Activated CD4-positive, alpha-beta memory T cell treated with anti-CD3 and anti-CD28 coated beads for 36 hours (primary cell): ENCODE results near the gene CAND2. TPM values are rescaled to one million over a fixed set of nuclear protein-coding genes. Genes with fewer than 3 reads are reported as not detected.
"Not testable (repeated sequence)": the region's sequence is repeated elsewhere in the genome, so short reads cannot be mapped to it uniquely, and the experiment has no call there.

Source experiments
- CTCF ChIA-PET: fragments of 350-600 bp; sonication (Branson Sonifier 250); formaldehyde crosslinking; loops from one replicate; lab custom pipeline; 2021; ENCODE audit warnings: antibody characterized with exemption, inconsistent platforms; lab: Charles Lee
- POLR2A ChIA-PET: fragments of 350-600 bp; sonication (Branson Sonifier 250); formaldehyde crosslinking; loops from one replicate; lab custom pipeline; 2021; ENCODE audit warnings: antibody characterized with exemption; lab: Charles Lee
- DNase-seq: peaks from one replicate; pipeline ENCODE4 v3.0.0-alpha.2; 2020
- H3K27ac Mint-ChIP-seq: one replicate; pipeline ENCODE4 v1.8.0; 2021; ENCODE audit warnings: mixed read lengths
- H3K27me3 Mint-ChIP-seq: one replicate; pipeline ENCODE4 v1.8.0; 2021; ENCODE audit warnings: mixed read lengths
- H3K36me3 Mint-ChIP-seq: one replicate; pipeline ENCODE4 v1.8.0; 2021; ENCODE audit warnings: mixed read lengths
- H3K4me1 Mint-ChIP-seq: one replicate; pipeline ENCODE4 v1.8.0; 2021; ENCODE audit warnings: low read depth, mixed read lengths
- H3K4me3 Mint-ChIP-seq: one replicate; pipeline ENCODE4 v1.8.0; 2021; ENCODE audit warnings: mild to moderate bottlenecking, mixed read lengths
- H3K9me3 Mint-ChIP-seq: one replicate; pipeline ENCODE4 v1.8.0; 2021; ENCODE audit warnings: mixed read lengths
- intact Hi-C: fragments of 100-400 bp; cut with micrococcal nuclease; formaldehyde crosslinking; loops from one replicate; pipeline ENCODE4 v1.15.1; 2023
- total RNA-seq, 2 experiments: library from RNA; stranded (reverse); gene quantifications; one replicate each; pipeline ENCODE4 v1.2.3, GENCODE V29; 2021

The CAND2 gene
- total RNA-seq, 2 experiments from 2014 or later: 1.2 to 1.6 TPM

DNA sequence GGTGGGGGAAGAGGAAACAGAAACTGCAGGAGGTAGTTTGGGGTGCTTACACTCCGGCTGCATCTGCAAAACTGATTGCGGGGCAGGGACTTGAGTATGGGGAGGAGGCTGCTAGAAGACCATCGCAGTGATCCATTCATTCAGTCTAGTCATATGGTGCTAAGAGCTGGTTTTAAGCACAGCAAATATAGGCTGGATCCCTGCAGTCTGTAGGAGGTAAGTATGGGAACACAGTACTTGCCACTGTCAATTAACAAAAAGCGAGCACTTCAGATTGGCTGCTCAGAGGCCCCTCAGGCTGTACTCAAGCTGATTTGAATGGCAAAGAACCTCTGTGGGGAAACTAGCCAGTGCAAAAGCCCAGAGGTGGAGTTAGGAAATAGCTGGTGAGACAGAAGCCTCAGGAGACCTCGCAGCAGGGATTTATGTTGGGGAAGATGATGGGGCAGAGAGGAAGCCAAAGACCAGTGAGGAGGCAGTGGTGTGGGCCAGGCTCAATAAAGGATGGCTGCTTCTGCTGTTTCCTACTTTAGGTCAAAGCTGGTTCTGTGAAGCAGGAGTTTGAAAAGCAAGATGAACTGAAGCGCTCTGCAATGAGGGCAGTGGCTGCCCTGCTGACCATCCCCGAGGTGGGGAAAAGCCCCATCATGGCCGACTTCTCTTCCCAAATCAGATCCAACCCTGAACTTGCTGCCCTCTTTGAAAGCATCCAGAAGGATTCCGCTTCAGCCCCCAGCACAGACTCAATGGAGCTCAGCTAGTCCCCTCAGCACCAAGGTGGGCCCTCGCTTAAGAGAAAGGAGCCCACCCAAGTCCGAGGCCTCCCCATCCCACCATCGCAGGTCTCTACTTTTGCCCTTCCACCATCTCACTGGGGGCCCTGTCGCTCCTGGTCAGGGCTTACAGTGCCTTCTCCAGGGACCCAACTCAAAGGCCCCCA, 37.0 kb downstream of the CAND2 start:
- H3K9me3 Mint-ChIP-seq: no peaks in the 10 kb centered on the region
- H3K27ac Mint-ChIP-seq: no peak overlapping the region
- DNase-seq: no peak
- CTCF ChIA-PET: interaction anchor here (0.6 to 2.8 kb wide), 5 partner anchors 8 to 255 kb away, joined by 3 to 14 read pairs (median 4); partner anchors contain the start of gene RPL32
- intact Hi-C loops: no loop called here
- H3K36me3 Mint-ChIP-seq: peaks cover 58% of the 10 kb centered on the region
- POLR2A ChIA-PET: interaction anchor here (1.2 to 2.6 kb wide), 4 partner anchors 8 to 116 kb away, joined by 3 to 13 read pairs (median 6); partner anchors contain the start of gene RPL32
- H3K4me1 Mint-ChIP-seq: peaks cover 23% of the 10 kb centered on the region
- no peak overlapping the region for H3K4me3 Mint-ChIP-seq
- no peaks in the 10 kb centered on the region for H3K27me3 Mint-ChIP-seq

DNA sequence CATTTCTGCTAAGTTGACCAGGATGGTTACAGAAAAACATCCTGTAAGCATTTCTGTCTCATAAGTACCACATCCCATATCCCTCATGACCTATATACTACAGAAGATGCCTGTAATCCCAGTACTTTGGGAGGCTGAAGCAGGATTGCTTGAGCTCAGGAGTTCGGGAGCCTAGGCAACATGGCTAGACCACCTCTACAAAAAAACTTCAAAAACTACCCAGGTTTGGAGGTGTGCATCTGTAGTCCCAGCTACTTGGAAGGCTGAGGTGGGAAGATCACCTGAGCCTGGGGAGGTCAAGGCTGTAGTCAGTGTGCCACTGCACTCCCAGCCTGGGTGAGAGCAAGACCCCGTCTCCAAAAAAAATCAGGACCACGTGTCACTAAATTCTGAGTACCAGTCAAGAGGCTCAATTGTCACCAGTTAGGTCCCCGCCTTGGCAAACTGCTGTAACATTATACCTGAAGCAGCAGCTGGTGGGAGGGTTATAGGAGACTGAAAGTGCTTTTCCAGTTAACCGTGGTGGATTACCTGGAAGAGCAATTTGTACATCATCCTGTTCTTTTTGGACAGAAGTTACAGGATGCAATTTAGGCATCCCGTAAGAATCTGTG, 38.7 kb downstream of the CAND2 start:
- intact Hi-C loops: no loop called here
- ChIA-PET CTCF (interaction anchor here (3.2 kb wide), 1 partner anchor 25 kb away, joined by 13 read pairs; no protein-coding TSS in a partner anchor), POLR2A (interaction anchor here (1.3 kb wide), 1 partner anchor 39 kb away, joined by 3 read pairs; the partner anchor contains the start of gene CAND2)
- H3K4me1 Mint-ChIP-seq: peaks cover 40% of the 10 kb centered on the region
- H3K27me3 Mint-ChIP-seq: no peaks in the 10 kb centered on the region
- H3K36me3 Mint-ChIP-seq: peaks cover 75% of the 10 kb centered on the region
- H3K4me3 Mint-ChIP-seq: no peak overlapping the region
- no peak overlapping the region for H3K27ac Mint-ChIP-seq
- H3K9me3 Mint-ChIP-seq: no peaks in the 10 kb centered on the region
- no peak for DNase-seq

DNA sequence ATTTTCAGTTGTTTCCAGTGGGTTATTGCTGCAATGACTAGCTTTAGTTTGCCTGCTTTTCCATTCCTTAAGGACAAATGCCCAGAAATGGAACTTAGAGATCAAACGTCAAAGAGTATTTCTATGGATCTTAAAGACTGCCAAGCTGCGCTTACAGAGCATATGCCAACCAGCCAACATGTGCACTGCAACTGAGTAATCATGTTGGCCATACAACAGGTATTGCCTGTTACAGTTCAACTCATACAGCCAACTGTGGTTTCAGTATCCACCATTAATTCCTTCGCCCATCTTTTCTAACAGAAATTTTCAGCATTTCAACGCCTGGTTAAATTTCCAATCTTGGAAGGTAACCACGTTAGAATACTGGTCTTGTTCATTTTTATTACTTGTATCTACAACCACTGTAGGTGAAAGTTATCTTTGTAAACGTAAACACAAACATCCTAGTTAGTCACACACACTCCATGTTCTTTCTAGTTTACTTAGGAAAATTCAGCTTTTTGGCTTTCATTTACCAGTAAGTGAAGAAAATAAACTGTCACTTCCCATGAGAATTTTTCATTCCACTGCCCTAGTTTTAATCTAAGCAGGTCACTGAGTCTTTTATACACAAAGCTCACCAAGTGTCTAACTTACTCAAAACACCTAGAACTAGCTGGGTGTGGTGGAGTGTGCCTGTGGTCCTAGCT, 41.0 kb downstream of the CAND2 start:
- Mint-ChIP-seq H3K4me1 (peaks cover 45% of the 10 kb centered on the region), H3K27ac (peak overlapping the region; percentile 47), H3K9me3 (no peaks in the 10 kb centered on the region), H3K27me3 (no peaks in the 10 kb centered on the region), H3K4me3 (peak overlapping the region; percentile 93), H3K36me3 (peaks cover 83% of the 10 kb centered on the region)
- ChIA-PET CTCF (interaction anchor here (0.9 to 3.2 kb wide), 3 partner anchors 27 to 50 kb away, joined by 3 to 13 read pairs (median 4); no protein-coding TSS in a partner anchor), POLR2A (interaction anchor here (0.9 kb wide), 1 partner anchor 27 kb away, joined by 4 read pairs; no protein-coding TSS in a partner anchor)
- DNase-seq: no peak
- intact Hi-C loops: no loop called here

DNA sequence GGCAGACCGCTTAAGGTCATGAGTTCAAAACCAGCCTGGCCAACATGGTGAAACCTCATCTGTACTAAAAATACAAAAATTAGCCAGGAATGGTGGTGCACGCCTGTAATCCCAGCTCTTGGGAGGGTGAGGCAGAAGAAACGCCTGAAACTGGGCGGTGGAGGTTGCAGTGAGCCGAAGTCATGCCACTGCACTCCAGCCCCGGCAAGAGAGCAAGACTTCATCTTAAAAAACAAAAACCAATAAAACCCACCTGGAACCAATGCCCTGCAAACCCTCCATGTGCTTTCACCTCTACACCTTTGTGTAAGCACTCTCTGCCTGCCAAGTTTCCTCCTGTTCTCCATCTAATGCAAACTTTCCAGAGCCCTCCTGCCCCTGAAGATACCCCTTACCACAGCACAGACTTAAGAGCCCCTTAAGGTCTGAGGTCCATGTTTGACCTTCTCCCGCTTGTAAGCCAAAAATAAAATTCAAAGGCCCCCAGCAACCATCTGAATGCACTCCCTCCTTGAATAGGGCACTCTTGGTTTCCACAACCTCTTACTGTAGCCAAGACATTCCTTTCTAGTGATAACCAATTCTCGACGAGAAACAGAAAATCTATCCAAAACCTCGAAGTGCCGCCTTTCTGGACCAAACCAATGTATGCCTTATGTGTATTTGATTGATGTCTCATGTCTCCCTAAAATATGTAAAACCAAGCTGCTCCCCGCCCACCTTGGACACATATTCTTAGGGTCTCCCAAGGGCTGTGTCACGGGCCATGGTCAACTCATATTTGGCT, 41.9 kb downstream of the CAND2 start:
- H3K36me3 Mint-ChIP-seq: peaks cover 77% of the 10 kb centered on the region
- DNase-seq: no peak
- CTCF ChIA-PET: interaction anchor here (0.9 to 3.2 kb wide), 3 partner anchors 28 to 51 kb away, joined by 3 to 13 read pairs (median 4); no protein-coding TSS in a partner anchor
- peak overlapping the region; percentile 98 for H3K27ac Mint-ChIP-seq
- POLR2A ChIA-PET: interaction anchor here (0.9 kb wide), 1 partner anchor 28 kb away, joined by 4 read pairs; no protein-coding TSS in a partner anchor
- peak overlapping the region; percentile 93 for H3K4me3 Mint-ChIP-seq
- H3K9me3 Mint-ChIP-seq: no peaks in the 10 kb centered on the region
- no peaks in the 10 kb centered on the region for H3K27me3 Mint-ChIP-seq
- peaks cover 45% of the 10 kb centered on the region for H3K4me1 Mint-ChIP-seq
- intact Hi-C loops: no loop called here

DNA sequence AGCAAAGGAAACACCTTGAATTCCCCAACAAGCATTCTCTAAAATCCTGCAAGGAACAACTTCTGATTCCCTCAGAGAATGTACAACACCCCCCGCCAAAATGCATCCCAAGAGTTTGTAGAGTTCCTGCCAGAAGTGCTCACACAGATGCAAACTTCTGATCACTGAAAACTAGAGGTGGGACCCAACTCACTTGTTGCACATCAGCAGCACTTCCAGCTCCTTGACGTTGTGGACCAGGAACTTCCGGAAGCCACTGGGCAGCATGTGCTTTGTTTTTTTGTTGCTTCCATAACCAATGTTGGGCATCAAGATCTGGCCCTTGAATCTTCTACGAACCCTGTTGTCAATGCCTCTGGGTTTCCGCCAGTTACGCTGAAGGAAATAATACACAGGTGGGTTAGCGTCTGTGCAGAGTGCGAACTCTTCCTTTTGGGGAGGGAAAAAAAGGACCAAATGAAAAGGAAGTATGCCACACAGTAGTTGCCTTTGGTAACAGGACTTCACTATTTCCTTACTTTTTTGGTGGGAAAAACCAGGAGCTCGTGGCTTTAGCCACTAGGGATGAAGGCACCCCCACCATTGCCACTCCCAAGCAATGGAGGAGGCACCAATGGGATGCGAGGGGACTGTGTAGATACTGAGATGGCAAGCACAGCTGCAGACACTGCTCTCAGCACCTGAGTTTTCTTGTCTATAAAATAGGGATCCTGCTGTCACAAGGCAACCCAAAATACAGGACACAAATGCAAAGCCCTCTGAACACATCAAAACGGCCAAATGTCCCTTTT, 42.9 kb downstream of the CAND2 start:
- intact Hi-C loops: no loop called here
- Mint-ChIP-seq H3K4me1 (peaks cover 45% of the 10 kb centered on the region), H3K27me3 (no peaks in the 10 kb centered on the region), H3K9me3 (no peaks in the 10 kb centered on the region), H3K4me3 (peak overlapping the region; percentile 93), H3K27ac (peak overlapping the region; percentile 98), H3K36me3 (peaks cover 67% of the 10 kb centered on the region)
- no peak for DNase-seq
- ChIA-PET CTCF (interaction anchor here (3.6 kb wide), 1 partner anchor 30 kb away, joined by 42 read pairs; no protein-coding TSS in a partner anchor), POLR2A (interaction anchor here (0.5 kb wide), 1 partner anchor 112 kb away, joined by 3 read pairs; no protein-coding TSS in a partner anchor)

DNA sequence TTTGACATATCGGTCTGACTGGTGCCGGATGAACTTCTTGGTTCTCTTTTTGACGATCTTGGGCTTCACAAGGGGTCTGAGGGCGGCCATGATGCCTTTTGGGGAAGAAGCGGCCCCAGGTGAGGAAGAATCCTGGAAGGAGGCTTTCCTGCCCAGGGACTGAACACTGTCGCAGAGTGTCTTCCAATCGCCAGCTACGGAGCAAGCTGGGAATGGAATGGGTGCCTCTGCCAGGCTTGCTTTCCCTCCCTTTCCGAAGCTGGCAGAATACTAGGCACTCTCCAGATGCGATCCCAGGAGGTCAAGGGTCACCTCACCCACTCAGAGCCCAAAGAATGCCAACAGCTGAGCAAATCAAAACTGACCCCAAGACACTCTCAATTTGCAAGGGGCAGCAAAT, 43.7 kb downstream of the CAND2 start:
- intact Hi-C loops: loop anchor here (2.0 kb wide), 3 partner anchors 29 to 283 kb away; partner anchors contain the start of gene MKRN2
- not testable (repeated sequence) for H3K27me3 Mint-ChIP-seq, H3K9me3 Mint-ChIP-seq, DNase-seq
- ChIA-PET CTCF (interaction anchor here (2.5 to 3.6 kb wide), 2 partner anchors 31 to 133 kb away, joined by 11 to 42 read pairs; no protein-coding TSS in a partner anchor), POLR2A (interaction anchor here (2.5 kb wide), 1 partner anchor 30 kb away, joined by 10 read pairs; no protein-coding TSS in a partner anchor)
- H3K4me1 Mint-ChIP-seq: peaks cover 45% of the 10 kb centered on the region
- H3K4me3 Mint-ChIP-seq: peak overlapping the region; percentile 93
- H3K27ac Mint-ChIP-seq: peak overlapping the region; percentile 98
- H3K36me3 Mint-ChIP-seq: peaks cover 59% of the 10 kb centered on the region

DNA sequence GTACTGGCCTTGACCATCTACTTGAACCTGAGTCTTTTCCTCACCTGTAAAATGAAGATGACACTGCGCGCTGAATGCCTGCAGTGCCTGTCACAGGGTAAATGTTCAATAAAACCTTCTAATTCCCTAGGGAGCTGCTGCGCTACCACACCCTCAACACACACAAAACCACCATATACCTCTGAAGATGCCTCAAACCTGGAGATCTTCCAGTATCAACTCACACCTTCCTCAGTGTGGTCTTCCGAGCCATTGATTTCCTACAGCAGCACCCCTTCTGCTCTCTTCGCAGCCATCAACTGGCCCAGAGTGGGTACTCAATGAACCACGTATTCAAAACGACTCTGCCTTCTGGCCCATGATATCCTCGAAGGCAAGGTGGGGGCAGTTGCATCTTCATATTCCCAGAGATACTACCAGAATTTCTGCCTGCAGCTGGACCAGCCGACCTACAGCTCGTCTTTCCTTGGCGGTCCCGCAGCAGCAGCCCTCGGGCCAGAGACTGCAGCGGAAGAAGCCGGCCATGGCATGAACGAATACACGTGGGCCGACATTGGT, 44.2 kb downstream of the CAND2 start:
- Mint-ChIP-seq H3K36me3 (peaks cover 54% of the 10 kb centered on the region), H3K4me3 (peak overlapping the region; percentile 93), H3K27ac (peak overlapping the region; percentile 98), H3K9me3 (no peaks in the 10 kb centered on the region), H3K27me3 (no peaks in the 10 kb centered on the region), H3K4me1 (peaks cover 45% of the 10 kb centered on the region)
- POLR2A ChIA-PET: interaction anchor here (0.9 to 2.5 kb wide), 4 partner anchors 8 to 176 kb away, joined by 3 to 13 read pairs (median 9); partner anchors contain the start of genes CAND2 and RAF1
- CTCF ChIA-PET: interaction anchor here (0.7 to 3.6 kb wide), 10 partner anchors 8 to 356 kb away, joined by 3 to 42 read pairs (median 10); partner anchors contain the start of gene TSEN2
- DNase-seq: no peak
- intact Hi-C loops: loop anchor here (1.0 to 2.0 kb wide), 5 partner anchors 28 to 284 kb away; partner anchors contain the start of genes MKRN2 and RAF1

DNA sequence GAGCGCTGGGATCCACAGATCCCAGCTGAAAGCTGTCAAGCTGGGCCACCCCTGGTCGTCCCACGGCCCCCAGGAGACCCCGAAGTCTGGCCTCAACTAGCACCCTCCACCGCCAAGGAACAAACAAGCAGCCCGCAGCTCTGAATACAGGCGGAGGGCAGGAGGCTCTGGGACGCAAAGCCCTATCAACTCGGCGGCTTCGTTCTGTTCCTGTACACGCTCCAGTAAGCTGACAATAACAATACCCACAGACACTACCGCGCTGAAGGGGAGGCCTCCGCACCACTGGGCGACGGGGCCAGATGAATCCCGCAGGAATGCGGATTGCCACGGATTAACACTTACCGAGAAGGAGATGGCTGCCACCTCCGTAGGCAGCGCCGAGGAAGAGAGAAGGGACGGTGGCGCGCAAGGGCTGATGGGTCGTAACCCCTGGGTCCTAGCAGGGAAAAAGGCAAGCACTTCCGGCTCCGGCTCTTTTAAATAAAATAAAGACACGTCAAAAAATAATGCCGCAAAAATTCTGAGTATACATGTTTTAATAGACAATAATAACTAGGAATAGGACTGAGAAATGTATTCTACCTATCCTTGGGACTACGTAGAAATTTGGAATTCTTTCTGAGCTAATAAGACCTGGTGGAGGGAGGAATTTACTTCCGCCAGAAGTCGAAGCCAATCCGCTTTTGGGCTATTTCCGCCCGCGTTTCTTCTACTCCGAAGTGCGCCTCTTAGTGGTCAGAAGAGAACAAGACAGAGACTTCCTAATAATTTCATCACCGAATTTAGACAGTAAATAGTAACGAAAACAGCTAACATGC, 44.9 kb downstream of the CAND2 start, which contains the start of gene RPL32:
Gene RPL32, minus strand, starts transcription at position 417 of the 821 bp plus-strand sequence. CDS start 1,328 bp downstream, outside the sequence.
- Mint-ChIP-seq H3K9me3 (no peaks in the 10 kb centered on the region), H3K27ac (peak within 1 kb of the TSS; percentile 98), H3K4me1 (peaks cover 41% of the 10 kb centered on the region), H3K4me3 (peak within 1 kb of the TSS; percentile 93), H3K36me3 (peaks cover 49% of the 10 kb centered on the region), H3K27me3 (no peaks in the 10 kb centered on the region)
- intact Hi-C loops: loop anchor here (1.0 to 2.0 kb wide), 5 partner anchors 27 to 285 kb away; partner anchors contain the start of genes MKRN2 and RAF1
- ChIA-PET CTCF (interaction anchor here (0.7 to 3.6 kb wide), 28 partner anchors 8 to 706 kb away, joined by 3 to 42 read pairs (median 4); partner anchors contain the start of genes RAF1 and TSEN2), POLR2A (interaction anchor here (0.7 to 2.5 kb wide), 8 partner anchors 8 to 242 kb away, joined by 3 to 13 read pairs (median 3); partner anchors contain the start of genes CAND2 and RAF1)
- peak; percentile 89 for DNase-seq
